HG02571 (cell line): ENCODE results near the gene TRAF3IP1.

Source experiments
- ATAC-seq: cut with Tn5 transposase; IDR thresholded peaks from one replicate; pipeline ENCODE4 v1.9.1; 2021; ENCODE audit warnings: mild to moderate bottlenecking, moderate library complexity; ENCODE audit not compliant: unreplicated experiment

Gene TRAF3IP1

GRCh38 chr2:238424313-238424700 lies 104.0 kb downstream of the TRAF3IP1 start:
- ATAC-seq, result no peak

DNA sequence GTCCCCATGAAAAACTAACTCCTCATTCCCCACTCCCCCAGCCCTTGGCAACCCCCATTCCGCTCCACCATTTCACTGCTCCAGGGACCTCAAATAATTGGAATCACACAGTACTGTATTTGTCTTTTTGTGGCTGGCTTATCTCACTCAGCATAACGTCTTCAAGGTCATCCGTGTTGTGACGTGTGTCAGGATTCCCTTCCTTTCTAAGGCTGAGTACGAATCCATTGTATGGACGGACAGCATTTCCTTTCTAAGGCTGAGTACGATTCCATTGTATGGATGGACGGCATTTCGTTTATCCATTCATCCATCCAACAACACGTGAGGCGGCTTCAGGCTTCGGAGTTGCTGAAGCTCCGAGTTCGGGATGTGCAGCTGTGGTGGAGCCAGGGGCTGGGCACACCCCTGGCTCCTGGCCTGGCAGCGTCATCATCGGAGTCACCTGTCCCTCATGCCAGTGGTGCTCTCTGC lies 105.2 kb downstream of the TRAF3IP1 start:
- no peak for ATAC-seq

- peak; percentile 5 for ATAC-seq
These were observed 105.8 kb downstream of the TRAF3IP1 start for GRCh38 chr2:238425979-238426567.

DNA sequence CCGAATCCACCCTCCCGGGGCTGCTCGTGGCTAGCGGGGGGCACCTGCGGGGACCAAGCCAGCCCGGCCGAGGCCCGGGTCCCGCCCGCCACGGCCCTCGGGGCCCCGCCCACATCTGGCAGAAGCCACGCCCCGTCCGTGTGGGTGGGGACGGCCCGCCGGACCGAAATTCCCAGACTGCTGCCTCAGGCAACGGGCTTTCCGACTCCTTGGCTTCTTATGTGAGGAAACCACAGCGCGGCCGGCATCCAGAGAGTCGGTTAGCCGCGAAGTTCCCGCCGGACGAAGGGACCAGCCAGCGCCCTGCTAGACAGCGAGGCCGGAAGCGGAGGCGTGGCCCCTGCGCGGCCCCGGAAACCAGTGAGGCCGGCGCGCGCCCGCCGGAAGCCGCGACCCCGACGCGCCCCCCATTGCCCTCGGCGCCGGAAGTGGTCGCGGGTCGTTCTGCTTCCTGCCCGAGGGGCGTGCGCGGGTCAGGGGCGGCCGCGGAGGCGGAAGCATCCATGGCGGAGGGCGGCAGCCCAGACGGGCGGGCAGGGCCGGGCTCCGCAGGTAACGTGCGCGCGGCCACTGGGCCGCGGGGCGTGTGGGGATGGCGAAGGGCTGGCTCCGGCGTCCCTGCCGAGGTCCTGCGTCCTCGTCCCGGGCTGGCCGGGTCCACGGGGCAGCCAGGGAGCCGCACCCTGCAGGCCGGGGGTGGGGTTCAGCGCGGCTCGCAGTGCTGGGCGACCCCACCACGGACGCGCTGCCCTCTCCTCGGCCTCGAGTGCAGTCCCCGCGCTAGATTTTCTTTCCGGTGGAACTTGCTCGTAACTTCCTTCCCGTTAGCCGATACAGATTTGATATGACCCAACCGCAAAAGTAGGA lies 106.5 kb downstream of the TRAF3IP1 start, which contains the start of gene ASB1:
Gene ASB1 (plus strand): TSS at position 360 of the 867 bp plus-strand sequence. CDS start 144 bp downstream, at position 504.
- ATAC-seq, result peak; percentile 82

GRCh38 chr2:238427435-238428162 lies 107.3 kb downstream of the TRAF3IP1 start:
- peak; percentile 5 for ATAC-seq

GRCh38 chr2:238428866-238429265 lies 108.5 kb downstream of the TRAF3IP1 start:
- no peak for ATAC-seq

- ATAC-seq, result no peak
These were observed 110.5 kb downstream of the TRAF3IP1 start for GRCh38 chr2:238430781-238431180.

- ATAC-seq, result no peak
These were observed 111.1 kb downstream of the TRAF3IP1 start for GRCh38 chr2:238431456-238431855.

DNA sequence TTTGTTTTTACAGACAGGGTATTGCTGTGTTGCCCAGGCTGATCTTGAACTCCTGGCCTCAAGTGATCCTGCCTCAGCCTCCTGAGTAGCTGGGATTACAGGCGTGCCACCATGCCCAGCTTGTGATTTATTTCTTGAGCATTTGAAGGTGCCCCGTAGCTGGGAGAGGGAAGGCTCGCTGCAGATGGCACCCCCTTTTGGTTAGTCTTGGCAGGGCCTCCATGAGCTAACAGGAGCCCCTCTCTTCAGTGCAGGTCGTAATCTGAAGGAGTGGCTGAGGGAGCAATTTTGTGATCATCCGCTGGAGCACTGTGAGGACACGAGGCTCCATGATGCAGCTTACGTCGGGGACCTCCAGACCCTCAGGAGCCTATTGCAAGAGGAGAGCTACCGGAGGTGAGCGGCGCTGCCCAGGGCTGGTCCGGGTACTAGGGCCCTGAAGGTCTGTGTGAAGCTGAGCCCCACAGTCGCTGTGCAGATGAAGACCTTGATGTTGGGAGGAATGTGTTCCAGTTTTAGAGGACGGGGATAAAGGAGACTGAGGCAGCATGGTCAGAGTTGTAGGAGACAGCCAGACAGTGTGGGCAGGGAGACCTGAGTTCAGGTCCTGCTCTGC lies 113.1 kb downstream of the TRAF3IP1 start:
- ATAC-seq, result no peak

- no peak for ATAC-seq
These were observed 113.9 kb downstream of the TRAF3IP1 start for GRCh38 chr2:238433941-238434845.

- no peak for ATAC-seq
These were observed 114.8 kb downstream of the TRAF3IP1 start for GRCh38 chr2:238434846-238435751.

DNA sequence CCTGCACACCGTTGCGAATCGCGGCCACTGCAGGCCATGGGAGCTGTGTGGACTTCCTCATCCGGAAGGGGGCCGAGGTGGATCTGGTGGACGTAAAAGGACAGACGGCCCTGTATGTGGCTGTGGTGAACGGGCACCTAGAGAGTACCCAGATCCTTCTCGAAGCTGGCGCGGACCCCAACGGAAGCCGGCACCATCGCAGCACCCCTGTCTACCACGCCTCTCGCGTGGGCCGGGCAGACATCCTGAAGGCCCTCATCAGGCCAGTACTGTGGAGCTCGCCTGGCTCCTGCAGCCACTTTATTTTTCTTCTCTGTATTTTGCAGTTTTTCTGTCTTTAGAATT lies 115.4 kb downstream of the TRAF3IP1 start:
- ATAC-seq, result no peak

- no peak for ATAC-seq
These were observed 118.8 kb downstream of the TRAF3IP1 start for GRCh38 chr2:238438856-238439849.

GRCh38 chr2:238439917-238440316 lies 119.6 kb downstream of the TRAF3IP1 start:
- ATAC-seq, result no peak

DNA sequence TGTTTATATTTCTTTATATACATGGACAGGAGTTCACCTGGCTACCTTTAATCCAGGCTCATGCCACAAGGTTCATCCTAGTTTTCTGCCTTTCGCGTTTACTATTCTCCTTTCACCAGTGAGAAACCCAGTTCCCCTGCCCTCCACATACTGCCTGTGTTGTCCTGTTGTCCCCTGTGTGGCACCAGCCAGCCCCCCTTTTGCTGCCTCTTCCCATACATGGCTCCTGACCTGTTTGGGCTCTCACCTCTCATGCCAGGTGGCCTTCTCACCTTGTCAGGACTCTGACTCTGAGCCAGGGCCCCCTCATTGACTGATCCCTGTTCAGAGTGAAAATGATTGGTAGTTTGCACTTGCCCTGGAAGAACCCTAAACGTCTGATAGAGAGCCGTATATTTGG lies 120.0 kb downstream of the TRAF3IP1 start:
- no peak for ATAC-seq

DNA sequence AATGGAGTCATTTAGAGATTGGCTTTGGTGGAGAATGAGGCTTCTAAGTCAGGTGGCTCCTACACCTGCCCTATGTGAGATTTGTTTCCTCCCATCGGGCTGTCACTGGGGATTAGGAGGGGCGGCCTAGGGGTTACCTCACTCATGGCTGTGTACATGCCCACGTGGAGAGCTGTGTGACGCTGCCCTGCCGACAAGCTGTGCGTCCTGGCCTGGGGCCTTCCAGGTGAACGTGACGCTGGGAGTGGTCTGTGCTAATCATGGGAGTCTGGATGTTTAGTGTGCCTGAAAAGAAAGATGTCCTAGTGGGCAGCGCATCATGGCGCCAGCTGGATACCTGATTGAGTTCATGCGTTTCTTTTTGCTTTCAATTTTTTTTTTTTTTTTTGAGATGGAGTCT lies 120.4 kb downstream of the TRAF3IP1 start:
- no peak for ATAC-seq

- no peak for ATAC-seq
These were observed 121.2 kb downstream of the TRAF3IP1 start for GRCh38 chr2:238441262-238442114.
